Keratinocyte (primary cell): Measurements from ENCODE around the gene SCAF4. TPM values are rescaled to one million over a fixed set of nuclear protein-coding genes. Genes with fewer than 3 reads are reported as not detected.

Experiments
- DNase-seq: peaks from one replicate; pipeline ENCODE4 v3.0.0-alpha.2; 2011; ENCODE audit warnings: low read depth, missing footprints, low spot score
- FAIRE-seq: peaks from 2 replicates; lab custom pipeline; 2011; peaks lifted over from hg19 to GRCh38; lab: Jason Lieb, UNC
- H2AFZ ChIP-seq: 2 replicates; pipeline ENCODE4 v1.6.0; 2012; ENCODE audit warnings: low read length, control low read depth, inconsistent platforms; ENCODE audit not compliant: control insufficient read depth
- H3K27ac ChIP-seq: 2 replicates; pipeline ENCODE4 v1.5.1; 2011; ENCODE audit warnings: low read length; ENCODE audit not compliant: control insufficient read depth, insufficient read depth
- H3K27me3 ChIP-seq: 3 replicates; pipeline ENCODE4 v1.6.0; 2011; ENCODE audit warnings: low read length; ENCODE audit not compliant: control insufficient read depth, insufficient read depth; ENCODE audit errors: extremely low read depth
- H3K36me3 ChIP-seq, 2 experiments: 2 replicates in 1 of 2; 3 replicates in 1 of 2; pipeline ENCODE4 v1.5.1; 2011; ENCODE audit warnings: low read length in 2 of 2, mild to moderate bottlenecking in 1 of 2; ENCODE audit not compliant: control insufficient read depth in 2 of 2, insufficient read depth in 2 of 2; ENCODE audit errors: extremely low read depth in 1 of 2
- H3K4me1 ChIP-seq: 3 replicates; pipeline ENCODE4 v1.5.1; 2011; ENCODE audit warnings: low read length; ENCODE audit not compliant: control insufficient read depth, insufficient read depth; ENCODE audit errors: extremely low read depth
- H3K4me2 ChIP-seq: 3 replicates; pipeline ENCODE4 v1.6.0; 2011; ENCODE audit warnings: low read depth, low read length; ENCODE audit not compliant: control insufficient read depth, insufficient read depth; ENCODE audit errors: extremely low read depth
- H3K4me3 ChIP-seq, 3 experiments: fragments of 200-600 bp in 1 of 3; sonication (generic) in 1 of 3; 2 replicates in 2 of 3; 3 replicates in 1 of 3; pipeline ENCODE4 v1.5.1; 2011 to 2016; ENCODE audit warnings: low read length in 3 of 3, mild to moderate bottlenecking in 3 of 3, control low read depth in 2 of 3, inconsistent platforms in 1 of 3, low read depth in 1 of 3, mixed read lengths in 1 of 3, mixed run types in 1 of 3, moderate library complexity in 1 of 3; ENCODE audit not compliant: control insufficient read depth in 2 of 3, insufficient read depth in 2 of 3; ENCODE audit errors: extremely low read depth in 1 of 3
- H3K79me2 ChIP-seq: 2 replicates; pipeline ENCODE4 v1.6.0; 2012; ENCODE audit warnings: low read length; ENCODE audit not compliant: control insufficient read depth, insufficient read depth
- H3K9ac ChIP-seq: 3 replicates; pipeline ENCODE4 v1.6.0; 2011; ENCODE audit warnings: low read length; ENCODE audit not compliant: control insufficient read depth, insufficient read depth; ENCODE audit errors: extremely low read depth
- H3K9me1 ChIP-seq: 3 replicates; pipeline ENCODE4 v1.6.0; 2011; ENCODE audit warnings: low read length; ENCODE audit not compliant: control insufficient read depth, insufficient read depth; ENCODE audit errors: extremely low read depth
- H3K9me3 ChIP-seq: 2 replicates; pipeline ENCODE4 v1.5.1; 2012; ENCODE audit warnings: low read depth, low read length; ENCODE audit not compliant: control insufficient read depth
- H4K20me1 ChIP-seq: 3 replicates; pipeline ENCODE4 v1.6.0; 2011; ENCODE audit warnings: low read length; ENCODE audit not compliant: control insufficient read depth, insufficient read depth; ENCODE audit errors: extremely low read depth
- CTCF ChIP-seq, 3 experiments: IDR thresholded peaks in 1 of 3; conservative IDR thresholded peaks in 1 of 3; optimal IDR thresholded peaks in 1 of 3; 2 replicates in 2 of 3; 3 replicates in 1 of 3; pipeline versions ENCODE3 to v1.5.1; 2011; ENCODE audit warnings: low read length in 3 of 3, mild to moderate bottlenecking in 3 of 3, moderate library complexity in 2 of 3, control low read depth in 1 of 3, inconsistent platforms in 1 of 3; ENCODE audit not compliant: insufficient read depth in 2 of 3; ENCODE audit errors: extremely low read depth in 1 of 3
- EZH2 ChIP-seq: IDR thresholded peaks from one replicate; pipeline ENCODE4 v1.6.1; 2012; ENCODE audit warnings: inconsistent platforms, mild to moderate bottlenecking, low read length, moderate library complexity
- dilution Hi-C: fragments of 300-500 bp; cut with MboI; formaldehyde crosslinking; loops from one replicate; pipeline ENCODE4 v1.7.0; 2020; ENCODE audit warnings: low sequenced_read_pairs; ENCODE audit not compliant: extremely low pct_ligation_motif_present
- polyA plus RNA-seq, 5 experiments: library from polyadenylated mRNA; depleted of rRNA in 3 of 5; stranded (reverse) in 3 of 5; stranded (forward) in 1 of 5; unstranded in 1 of 5; fragments of >200 nt; gene quantifications; 1 replicate in 1 of 5; 2 replicates in 3 of 5; 3 replicates in 1 of 5; pipeline versions ENCODE4 v1.2.1 to v1.2.3, GENCODE V29; 2011 to 2012; ENCODE audit warnings: missing spikeins in 2 of 5, low read depth in 1 of 5, low replicate concordance in 1 of 5

SCAF4 gene
- polyA plus RNA-seq, 1 donor (not counting 4 experiments of a cell fraction or from before 2014, with no cell fraction given) = 7.5 TPM

GRCh38 chr21:31686272-31686915 is 45.5 kb downstream of the SCAF4 start:
- no peak for DNase-seq
- no peak overlapping the region for H2AFZ ChIP-seq
- no peaks in the 10 kb centered on the region for H3K27me3 ChIP-seq
- dilution Hi-C loops = no loop called here
- H3K4me3 ChIP-seq = no peak overlapping the region
- peaks cover 19 to 20% of the 10 kb centered on the region in 2 experiments for H3K36me3 ChIP-seq
- H3K4me1 ChIP-seq = no peaks in the 10 kb centered on the region
- H3K9me1 ChIP-seq = no peaks in the 10 kb centered on the region
- no peak overlapping the region for H3K4me2 ChIP-seq
- no peak for TF ChIP-seq EZH2
- TF ChIP-seq CTCF (optimal IDR thresholded peaks at IDR 0.05 in 1 of 3, IDR thresholded peaks at IDR 0.05 in 1 of 3, conservative IDR thresholded peaks at IDR 0.05 in 1 of 3; ENCODE audit: extremely low read depth in 1 of 3, insufficient read depth in 2 of 3, low read length in 3 of 3) = no peak
- no peak overlapping the region for H3K27ac ChIP-seq
- H3K9me3 ChIP-seq = no peaks in the 10 kb centered on the region
- no peak overlapping the region for H3K9ac ChIP-seq
- no peak for FAIRE-seq
- no peaks in the 10 kb centered on the region for H4K20me1 ChIP-seq
- H3K79me2 ChIP-seq = no peaks in the 10 kb centered on the region

- Histone ChIP-seq H3K4me2 (no peak overlapping the region), H3K4me3 (no peak overlapping the region), H3K36me3 (peaks cover 19 to 22% of the 10 kb centered on the region in 2 experiments), H3K79me2 (no peaks in the 10 kb centered on the region), H3K27me3 (no peaks in the 10 kb centered on the region), H3K9me1 (no peaks in the 10 kb centered on the region), H3K27ac (no peak overlapping the region), H3K9me3 (no peaks in the 10 kb centered on the region), H2AFZ (no peak overlapping the region), H4K20me1 (no peaks in the 10 kb centered on the region), H3K9ac (no peak overlapping the region), H3K4me1 (no peaks in the 10 kb centered on the region)
- dilution Hi-C loops = no loop called here
- FAIRE-seq (no peak), DNase-seq (no peak)
- no peak for TF ChIP-seq CTCF (optimal IDR thresholded peaks at IDR 0.05 in 1 of 3, IDR thresholded peaks at IDR 0.05 in 1 of 3, conservative IDR thresholded peaks at IDR 0.05 in 1 of 3; ENCODE audit: extremely low read depth in 1 of 3, insufficient read depth in 2 of 3, low read length in 3 of 3)
- TF ChIP-seq EZH2 = no peak
Measured at GRCh38 chr21:31684918-31685317, 47.0 kb downstream of the SCAF4 start.
